Bronchial epithelial cell (primary cell): ENCODE measurements around the gene LCN10. TPM values are rescaled to one million over a fixed set of nuclear protein-coding genes. Genes with fewer than 3 reads are reported as not detected.
A peak's percentile ranks its signal among the peaks of the same experiment; 100 is the strongest.

Source experiments
- DNase-seq: peaks from one replicate; pipeline ENCODE4 v3.0.0-alpha.2; 2010; ENCODE audit warnings: low read depth
- FAIRE-seq: peaks from 2 replicates; lab custom pipeline; 2011; peaks lifted over from hg19 to GRCh38; lab: Jason Lieb, UNC
- H3K27me3 ChIP-seq: 2 replicates; pipeline ENCODE4 v1.5.1; 2011; ENCODE audit warnings: low read length; ENCODE audit not compliant: control insufficient read depth, insufficient read depth
- H3K36me3 ChIP-seq: 2 replicates; pipeline ENCODE4 v1.5.1; 2011; ENCODE audit warnings: low read length; ENCODE audit not compliant: control insufficient read depth, insufficient read depth
- H3K4me3 ChIP-seq: 2 replicates; pipeline ENCODE4 v1.5.1; 2011; ENCODE audit warnings: mild to moderate bottlenecking, low read depth, low read length, control low read depth
- total RNA-seq: library from RNA; depleted of rRNA; stranded (reverse); fragments of >200 nt; gene quantifications from 2 replicates; pipeline ENCODE4 v1.2.1, GENCODE V29; 2014
- TF ChIP-seq, protein P1 (sequence below): IDR thresholded peaks from 2 replicates; pipeline ENCODE4 v1.5.1; 2011; ENCODE audit warnings: mild to moderate bottlenecking, moderate library complexity, low read length, control low read depth, inconsistent platforms; ENCODE audit not compliant: insufficient read depth, severe bottlenecking

LCN10 gene
- total RNA-seq, 1 donor from 2014 or later = not detected

DNA sequence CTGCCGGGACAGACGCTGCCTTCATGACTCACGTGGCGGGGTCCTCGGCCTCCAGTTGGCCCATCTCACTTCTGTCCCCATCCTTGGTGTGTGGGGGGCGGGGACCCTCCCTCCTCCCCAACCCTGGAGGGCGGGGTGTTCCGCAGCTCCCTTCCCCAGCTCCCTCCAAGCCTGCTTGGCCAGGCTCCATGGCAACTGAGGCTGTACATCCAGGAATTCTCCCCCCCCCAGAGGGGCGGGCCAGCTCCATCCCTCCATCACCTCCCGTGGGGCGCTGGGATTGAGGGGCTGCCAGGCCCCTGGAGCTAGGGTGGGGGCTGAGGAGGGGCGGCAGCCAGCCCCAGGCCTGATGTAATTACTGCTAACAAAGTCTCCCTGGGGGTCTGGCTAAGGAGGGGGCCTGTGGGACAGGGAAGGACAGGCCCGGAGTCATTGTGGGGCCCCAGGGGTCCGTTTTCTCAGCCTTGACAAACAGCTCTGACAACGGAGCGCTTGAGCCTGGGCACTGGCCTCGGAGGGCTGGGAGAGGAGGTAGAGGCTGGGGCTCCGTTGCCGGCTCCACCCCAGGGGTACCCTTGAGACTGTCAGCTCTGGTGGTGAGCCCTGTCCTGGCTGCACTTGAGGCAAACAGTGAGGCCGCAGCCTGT lies 22.4 kb downstream of the LCN10 start:
- no peak for DNase-seq
- FAIRE-seq = no peak
- no peak overlapping the region for H3K4me3 ChIP-seq
- H3K36me3 ChIP-seq = peaks cover 15% of the 10 kb centered on the region
- H3K27me3 ChIP-seq = no peaks in the 10 kb centered on the region
- TF ChIP-seq, protein P1, sequence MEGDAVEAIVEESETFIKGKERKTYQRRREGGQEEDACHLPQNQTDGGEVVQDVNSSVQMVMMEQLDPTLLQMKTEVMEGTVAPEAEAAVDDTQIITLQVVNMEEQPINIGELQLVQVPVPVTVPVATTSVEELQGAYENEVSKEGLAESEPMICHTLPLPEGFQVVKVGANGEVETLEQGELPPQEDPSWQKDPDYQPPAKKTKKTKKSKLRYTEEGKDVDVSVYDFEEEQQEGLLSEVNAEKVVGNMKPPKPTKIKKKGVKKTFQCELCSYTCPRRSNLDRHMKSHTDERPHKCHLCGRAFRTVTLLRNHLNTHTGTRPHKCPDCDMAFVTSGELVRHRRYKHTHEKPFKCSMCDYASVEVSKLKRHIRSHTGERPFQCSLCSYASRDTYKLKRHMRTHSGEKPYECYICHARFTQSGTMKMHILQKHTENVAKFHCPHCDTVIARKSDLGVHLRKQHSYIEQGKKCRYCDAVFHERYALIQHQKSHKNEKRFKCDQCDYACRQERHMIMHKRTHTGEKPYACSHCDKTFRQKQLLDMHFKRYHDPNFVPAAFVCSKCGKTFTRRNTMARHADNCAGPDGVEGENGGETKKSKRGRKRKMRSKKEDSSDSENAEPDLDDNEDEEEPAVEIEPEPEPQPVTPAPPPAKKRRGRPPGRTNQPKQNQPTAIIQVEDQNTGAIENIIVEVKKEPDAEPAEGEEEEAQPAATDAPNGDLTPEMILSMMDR = no peak

DNA sequence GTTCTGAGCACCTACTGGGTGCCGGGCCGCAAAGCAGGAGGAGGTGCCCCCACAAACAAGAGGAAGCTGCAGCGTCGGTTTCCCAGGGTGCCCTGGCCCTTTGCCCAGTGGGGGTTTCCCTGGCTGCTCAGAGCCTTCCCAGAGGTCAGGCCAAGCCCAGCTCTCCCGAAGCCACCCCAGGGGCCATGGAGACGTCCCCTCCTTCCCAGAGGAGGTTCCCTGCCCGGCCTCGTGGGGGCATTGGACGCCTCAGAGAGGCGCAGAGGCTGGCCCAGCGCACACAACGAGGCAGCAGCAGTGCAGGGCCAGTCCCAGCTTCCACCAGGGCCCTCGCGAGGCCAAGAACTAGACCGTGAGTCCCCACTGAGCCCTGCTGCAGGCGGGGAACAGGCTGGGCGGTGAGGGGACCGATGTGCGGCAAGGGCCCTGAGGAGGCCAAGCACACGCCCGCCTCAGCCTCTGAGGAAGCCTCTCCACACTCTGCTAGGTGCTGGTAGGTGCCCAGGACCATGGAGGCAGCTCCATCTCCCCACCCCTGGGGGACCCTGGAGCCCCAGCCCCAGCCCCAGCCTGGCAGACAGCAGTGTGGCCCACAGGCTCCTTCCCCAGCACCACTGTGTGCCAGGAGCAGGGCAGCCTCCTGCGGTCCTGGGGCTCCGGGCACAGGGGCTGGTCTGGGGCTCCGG lies 23.4 kb downstream of the LCN10 start:
- FAIRE-seq (no peak), DNase-seq (no peak)
- TF ChIP-seq, protein P1 = no peak
- Histone ChIP-seq H3K36me3 (peaks cover 13% of the 10 kb centered on the region), H3K4me3 (no peak overlapping the region), H3K27me3 (no peaks in the 10 kb centered on the region)

DNA sequence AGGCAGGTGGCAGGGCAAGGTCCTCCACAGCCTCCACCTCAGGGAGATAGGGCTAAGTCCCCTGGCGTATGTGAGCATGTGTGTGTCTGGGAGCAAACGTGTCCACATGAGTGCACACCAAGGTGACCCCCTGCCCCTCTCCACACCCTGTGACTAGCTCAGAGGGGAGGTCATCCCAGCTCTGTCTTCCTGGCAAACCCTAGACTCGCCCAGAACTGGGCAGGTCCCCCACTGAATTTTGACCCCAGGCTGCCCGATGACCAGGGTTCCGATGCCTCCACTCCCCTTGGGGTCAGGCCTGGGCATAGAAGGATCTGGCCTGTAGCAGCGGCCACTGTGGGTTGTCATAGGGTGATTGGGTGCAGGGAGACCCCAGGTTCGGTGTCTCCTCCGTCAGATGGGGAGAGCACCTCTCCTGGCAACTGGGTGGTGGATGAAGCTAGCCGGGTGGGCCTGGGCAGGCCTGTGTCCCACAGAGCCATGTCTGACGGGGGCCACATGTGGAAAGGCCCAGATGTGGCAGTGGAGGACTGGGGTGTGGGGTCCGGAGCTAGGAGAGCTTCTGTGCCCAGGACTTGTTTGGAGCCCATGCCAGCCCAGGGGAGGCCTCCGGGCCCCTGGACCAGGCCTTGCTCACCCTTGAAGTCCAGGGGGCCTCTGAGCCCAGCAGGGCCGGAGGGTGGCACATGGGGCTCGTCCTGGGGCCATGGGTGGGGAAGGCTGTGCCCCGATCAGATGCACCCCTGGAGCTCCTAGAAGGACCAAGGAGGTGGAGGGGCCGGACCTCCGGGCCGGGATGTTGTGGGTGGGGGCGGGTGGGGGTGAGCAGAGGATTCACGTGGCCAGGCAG lies 24.2 kb downstream of the LCN10 start:
- Histone ChIP-seq H3K36me3 (peaks cover 8% of the 10 kb centered on the region), H3K4me3 (no peak overlapping the region), H3K27me3 (no peaks in the 10 kb centered on the region)
- TF ChIP-seq, protein P1 = no peak
- FAIRE-seq = peak; percentile 77
- DNase-seq = no peak

DNA sequence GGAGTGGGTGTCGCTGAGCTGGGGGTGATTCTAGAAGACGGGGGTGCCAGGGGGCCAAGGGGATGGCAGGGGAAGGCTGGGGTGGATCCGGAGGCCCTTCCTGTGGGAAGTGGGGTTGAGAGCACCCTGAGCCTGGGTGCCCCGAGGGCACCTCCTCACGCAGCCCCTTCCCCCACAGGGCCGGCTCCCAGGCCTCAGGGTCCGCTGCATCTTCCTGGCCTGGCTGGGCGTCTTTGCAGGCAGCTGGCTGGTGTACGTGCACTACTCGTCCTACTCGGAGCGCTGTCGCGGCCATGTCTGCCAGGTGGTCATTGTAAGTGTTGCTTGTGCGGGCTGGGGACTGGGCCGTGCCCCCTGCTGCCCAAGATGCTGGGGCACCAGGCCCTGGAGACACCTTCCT lies 25.3 kb downstream of the LCN10 start:
- Histone ChIP-seq H3K4me3 (no peak overlapping the region), H3K27me3 (peaks cover 3% of the 10 kb centered on the region), H3K36me3 (no peaks in the 10 kb centered on the region)
- DNase-seq (no peak), FAIRE-seq (no peak)
- TF ChIP-seq, protein P1 = no peak

DNA sequence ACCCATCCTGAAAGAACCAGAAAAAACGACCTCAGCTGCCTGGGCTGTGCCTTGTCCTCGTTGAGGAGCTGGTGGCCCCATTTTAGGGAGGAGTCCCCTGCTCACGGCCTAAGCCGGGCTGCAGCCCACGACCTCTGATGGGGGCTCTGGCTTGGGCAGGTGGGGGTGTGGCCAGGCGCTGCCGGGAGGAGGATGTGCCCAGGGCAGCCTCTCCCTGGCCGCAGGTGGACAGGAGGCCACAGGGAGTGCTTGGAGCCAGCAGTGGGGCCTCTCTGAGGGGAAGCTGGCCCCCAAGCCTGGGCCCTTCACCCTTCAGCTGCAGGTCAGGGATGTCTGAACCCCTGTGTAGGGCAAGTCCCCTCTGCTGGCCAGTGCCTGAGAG lies 27.9 kb downstream of the LCN10 start:
- FAIRE-seq = no peak
- peaks cover 7% of the 10 kb centered on the region for H3K27me3 ChIP-seq
- H3K36me3 ChIP-seq = no peaks in the 10 kb centered on the region
- no peak for DNase-seq
- TF ChIP-seq, protein P1 = no peak
- H3K4me3 ChIP-seq = no peak overlapping the region
